DOHH2 (cell line): ENCODE data around the gene DNAI7.
A peak's percentile ranks its signal among the peaks of the same experiment; 100 is the strongest.

Source experiments
- H3F3A ChIP-seq: fragments of 200-600 bp; sonication (generic), shearing (Covaris generic); 2 replicates; pipeline ENCODE4 v1.6.0; 2016; ENCODE audit warnings: antibody characterized with exemption, mild to moderate bottlenecking; ENCODE audit not compliant: control insufficient read depth, insufficient read depth
- H3K27ac ChIP-seq: fragments of 200-600 bp; sonication (generic); 2 replicates; pipeline ENCODE4 v1.5.1; 2014; ENCODE audit warnings: low read depth, mild to moderate bottlenecking, low read length, moderate library complexity
- H3K27me3 ChIP-seq: fragments of 200-600 bp; sonication (generic); 2 replicates; pipeline ENCODE4 v1.6.1; 2014; ENCODE audit warnings: mild to moderate bottlenecking, low read length, mixed read lengths; ENCODE audit not compliant: control insufficient read depth
- H3K36me3 ChIP-seq: fragments of 200-600 bp; sonication (generic); 2 replicates; pipeline ENCODE4 v1.6.1; 2014; ENCODE audit warnings: mild to moderate bottlenecking, low read length, moderate library complexity, mixed read lengths; ENCODE audit not compliant: control insufficient read depth
- H3K4me1 ChIP-seq: fragments of 200-600 bp; sonication (generic); 2 replicates; pipeline ENCODE4 v1.6.1; 2014; ENCODE audit warnings: mild to moderate bottlenecking, low read length, mixed read lengths; ENCODE audit not compliant: control insufficient read depth
- H3K4me2 ChIP-seq: fragments of 200-600 bp; sonication (generic); 2 replicates; pipeline ENCODE4 v1.6.0; 2014; ENCODE audit warnings: mild to moderate bottlenecking, low read length, moderate library complexity
- H3K4me3 ChIP-seq: fragments of 200-600 bp; sonication (generic); 2 replicates; pipeline ENCODE4 v1.5.1; 2014; ENCODE audit warnings: mild to moderate bottlenecking, low read length, mixed read lengths
- H3K79me2 ChIP-seq: fragments of 200-600 bp; sonication (generic); 2 replicates; pipeline ENCODE4 v1.6.1; 2014; ENCODE audit warnings: mild to moderate bottlenecking, low read length, mixed read lengths; ENCODE audit not compliant: control insufficient read depth
- H3K9me2 ChIP-seq: fragments of 200-600 bp; sonication (generic); replicated peaks from 2 replicates; pipeline ENCODE4 v1.6.1; 2014; ENCODE audit warnings: mild to moderate bottlenecking, low read length, mixed read lengths; ENCODE audit not compliant: control insufficient read depth
- H3K9me3 ChIP-seq: fragments of 200-600 bp; sonication (generic); 2 replicates; pipeline ENCODE4 v1.6.1; 2014; ENCODE audit warnings: antibody characterized with exemption, low read length, mixed read lengths; ENCODE audit not compliant: control insufficient read depth, insufficient read depth
- H4K20me1 ChIP-seq: fragments of 200-600 bp; sonication (generic); 2 replicates; pipeline ENCODE4 v1.6.0; 2014; ENCODE audit warnings: low read depth, mild to moderate bottlenecking, antibody characterized with exemption, low read length, moderate library complexity; ENCODE audit not compliant: control insufficient read depth, insufficient read depth
- EZH2phosphoT487 ChIP-seq: fragments of 200-600 bp; sonication (generic); IDR thresholded peaks from 2 replicates; pipeline ENCODE4 v1.6.1; 2017; ENCODE audit warnings: borderline replicate concordance, mild to moderate bottlenecking, antibody characterized with exemption, low read length, moderate library complexity, mixed read lengths
- TF ChIP-seq, protein P1 (sequence below): fragments of 200-600 bp; sonication (generic); IDR thresholded peaks from one replicate; pipeline ENCODE4 v1.5.1; 2014; ENCODE audit warnings: antibody characterized with exemption, mild to moderate bottlenecking, low read depth, low read length; ENCODE audit not compliant: poor library complexity, severe bottlenecking

The DNAI7 gene

DNA sequence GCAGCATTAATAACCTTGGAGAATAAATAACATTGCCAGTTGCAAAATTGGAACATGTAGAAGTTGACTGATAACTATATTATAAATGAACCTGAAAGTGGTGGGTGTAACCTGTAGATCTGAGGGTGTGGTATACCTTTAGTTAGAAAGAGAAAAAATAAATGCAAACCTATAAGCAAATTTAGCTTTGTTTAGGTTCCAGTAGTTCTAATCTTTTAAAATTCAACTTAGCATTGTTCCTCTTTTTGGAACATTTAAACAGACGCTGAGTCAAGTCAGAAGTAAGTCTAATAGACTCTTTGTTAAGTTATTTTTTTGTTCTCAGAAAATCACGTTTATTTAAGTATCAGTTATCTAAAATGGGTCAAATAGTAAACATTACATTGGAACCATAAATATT, 120.0 kb downstream of the DNAI7 start:
- Histone ChIP-seq H3K36me3 (peaks cover 96% of the 10 kb centered on the region), H3K9me2 (no peaks in the 10 kb centered on the region), H3K4me3 (no peak overlapping the region), H3K27me3 (no peaks in the 10 kb centered on the region), H3K4me2 (no peak overlapping the region), H3K9me3 (no peaks in the 10 kb centered on the region), H4K20me1 (peaks cover 31% of the 10 kb centered on the region), H3K27ac (peak overlapping the region; percentile 16; the same call in 1 of the 2 replicates), H3K4me1 (peaks cover 62% of the 10 kb centered on the region), H3F3A (peaks cover 94% of the 10 kb centered on the region), H3K79me2 (peaks cover 93% of the 10 kb centered on the region)
- TF ChIP-seq EZH2phosphoT487: no peak
- TF ChIP-seq, protein P1, sequence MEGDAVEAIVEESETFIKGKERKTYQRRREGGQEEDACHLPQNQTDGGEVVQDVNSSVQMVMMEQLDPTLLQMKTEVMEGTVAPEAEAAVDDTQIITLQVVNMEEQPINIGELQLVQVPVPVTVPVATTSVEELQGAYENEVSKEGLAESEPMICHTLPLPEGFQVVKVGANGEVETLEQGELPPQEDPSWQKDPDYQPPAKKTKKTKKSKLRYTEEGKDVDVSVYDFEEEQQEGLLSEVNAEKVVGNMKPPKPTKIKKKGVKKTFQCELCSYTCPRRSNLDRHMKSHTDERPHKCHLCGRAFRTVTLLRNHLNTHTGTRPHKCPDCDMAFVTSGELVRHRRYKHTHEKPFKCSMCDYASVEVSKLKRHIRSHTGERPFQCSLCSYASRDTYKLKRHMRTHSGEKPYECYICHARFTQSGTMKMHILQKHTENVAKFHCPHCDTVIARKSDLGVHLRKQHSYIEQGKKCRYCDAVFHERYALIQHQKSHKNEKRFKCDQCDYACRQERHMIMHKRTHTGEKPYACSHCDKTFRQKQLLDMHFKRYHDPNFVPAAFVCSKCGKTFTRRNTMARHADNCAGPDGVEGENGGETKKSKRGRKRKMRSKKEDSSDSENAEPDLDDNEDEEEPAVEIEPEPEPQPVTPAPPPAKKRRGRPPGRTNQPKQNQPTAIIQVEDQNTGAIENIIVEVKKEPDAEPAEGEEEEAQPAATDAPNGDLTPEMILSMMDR: no peak

DNA sequence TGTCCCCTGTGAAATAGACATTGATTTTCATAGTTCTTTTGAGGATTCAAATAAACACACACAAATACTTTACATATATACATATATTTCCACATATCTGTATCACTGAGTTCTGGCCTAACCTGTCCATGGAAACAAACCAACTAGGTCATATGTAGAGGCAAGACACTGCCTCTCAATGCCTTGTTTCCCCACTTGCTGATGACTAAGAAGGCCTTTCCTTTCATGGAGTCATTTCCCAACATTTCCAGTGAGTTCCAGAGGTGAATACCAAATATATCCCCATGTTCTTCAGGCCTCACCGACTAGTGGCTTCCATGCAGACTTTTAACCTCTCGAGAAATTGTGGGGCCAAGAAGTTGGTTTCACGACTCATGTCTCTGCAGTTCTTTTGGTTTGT, 120.8 kb downstream of the DNAI7 start:
- peaks cover 96% of the 10 kb centered on the region for H3K36me3 ChIP-seq
- H3K27me3 ChIP-seq: no peaks in the 10 kb centered on the region
- peak overlapping the region; percentile 16; the same call in 1 of the 2 replicates for H3K27ac ChIP-seq
- TF ChIP-seq, protein P1: no peak
- no peak for TF ChIP-seq EZH2phosphoT487
- H3K4me2 ChIP-seq: peak overlapping the region; percentile 2
- H3K4me1 ChIP-seq: peaks cover 69% of the 10 kb centered on the region
- H3K9me2 ChIP-seq: no peaks in the 10 kb centered on the region
- no peak overlapping the region for H3K4me3 ChIP-seq
- H4K20me1 ChIP-seq: peaks cover 35% of the 10 kb centered on the region
- H3K9me3 ChIP-seq: no peaks in the 10 kb centered on the region
- peaks cover 95% of the 10 kb centered on the region for H3K79me2 ChIP-seq
- peaks cover 93% of the 10 kb centered on the region for H3F3A ChIP-seq

DNA sequence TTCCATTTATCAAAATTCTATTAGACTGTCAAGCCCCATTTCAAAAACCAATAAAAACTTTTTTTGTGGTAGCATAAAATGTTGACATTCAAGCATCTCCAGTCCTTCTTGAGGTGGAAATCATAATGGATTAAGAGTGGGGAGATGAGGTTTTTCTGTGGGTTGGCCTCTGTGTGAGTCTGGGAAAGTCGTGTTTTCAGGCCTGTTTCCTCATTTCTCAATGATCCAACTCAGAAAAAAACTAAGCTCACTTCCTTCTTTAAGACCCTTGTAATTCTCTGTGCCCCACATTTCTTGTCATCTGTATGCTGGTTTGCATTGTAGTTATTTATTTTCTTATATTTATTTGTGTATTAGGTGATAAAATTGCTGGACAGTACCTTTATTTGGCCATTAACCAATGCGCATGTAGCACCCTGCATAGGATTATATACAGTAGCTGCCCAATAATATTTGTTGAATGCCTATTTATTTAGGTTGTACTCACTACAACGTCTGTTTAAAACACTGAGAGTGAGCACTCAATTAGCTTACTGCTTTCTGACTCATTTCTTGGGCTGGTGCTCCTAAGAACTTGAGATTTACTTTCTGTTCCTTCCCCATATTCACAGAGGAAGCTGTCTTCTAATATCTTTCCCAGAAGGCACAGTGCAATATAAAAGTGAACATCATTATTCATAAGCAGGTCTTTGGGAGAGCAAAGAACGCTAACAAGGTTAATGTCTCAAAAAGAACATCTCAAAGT, 121.9 kb downstream of the DNAI7 start:
- H3K79me2 ChIP-seq: peaks cover 96% of the 10 kb centered on the region
- TF ChIP-seq, protein P1: no peak
- no peak for TF ChIP-seq EZH2phosphoT487
- peaks cover 96% of the 10 kb centered on the region for H3K36me3 ChIP-seq
- no peaks in the 10 kb centered on the region for H3K9me2 ChIP-seq
- peak overlapping the region; percentile 16 for H3K27ac ChIP-seq
- H3K27me3 ChIP-seq: no peaks in the 10 kb centered on the region
- H3K4me1 ChIP-seq: peaks cover 76% of the 10 kb centered on the region
- no peak overlapping the region for H3K4me3 ChIP-seq
- peaks cover 93% of the 10 kb centered on the region for H3F3A ChIP-seq
- no peaks in the 10 kb centered on the region for H3K9me3 ChIP-seq
- peaks cover 45% of the 10 kb centered on the region for H4K20me1 ChIP-seq
- peak overlapping the region; percentile 12; the same call in 1 of the 2 replicates for H3K4me2 ChIP-seq
